H7 (cell line): ENCODE measurements around the gene OTOS. TPM values are rescaled to one million over a fixed set of nuclear protein-coding genes. Genes with fewer than 3 reads are reported as not detected.

Source experiments
- DNase-seq: peaks from one replicate; pipeline ENCODE4 v3.0.0; 2012
- H3K27me3 ChIP-seq: 2 replicates; pipeline ENCODE4 v1.6.0; 2011; ENCODE audit warnings: mild to moderate bottlenecking, low read length; ENCODE audit not compliant: control insufficient read depth, insufficient read depth
- H3K36me3 ChIP-seq: replicated peaks from 2 replicates; pipeline ENCODE4 v1.5.1; 2011; ENCODE audit warnings: low read length; ENCODE audit not compliant: control insufficient read depth, insufficient read depth
- H3K4me3 ChIP-seq: 2 replicates; pipeline ENCODE4 v1.5.1; 2011; ENCODE audit warnings: low read depth, mild to moderate bottlenecking, control low read depth, low read length, moderate library complexity; ENCODE audit not compliant: insufficient read depth
- total RNA-seq: library from RNA; depleted of rRNA; stranded (reverse); fragments of >200 nt; shearing (Covaris generic); gene quantifications from 2 replicates; pipeline ENCODE4 v1.2.3, GENCODE V29; 2014

The OTOS gene
- total RNA-seq, 1 experiment from 2014 or later, result not detected

- peak; percentile 98 for DNase-seq
- no peaks in the 10 kb centered on the region for H3K27me3 ChIP-seq
- no peaks in the 10 kb centered on the region for H3K36me3 ChIP-seq
- H3K4me3 ChIP-seq, result no peak overlapping the region
These were observed 9.7 kb upstream of the OTOS start for GRCh38 chr2:240149943-240150784.

GRCh38 chr2:240147911-240148587, 7.6 kb upstream of the OTOS start:
- Histone ChIP-seq H3K36me3 (no peaks in the 10 kb centered on the region), H3K27me3 (no peaks in the 10 kb centered on the region), H3K4me3 (no peak overlapping the region)
- DNase-seq, result no peak

DNA sequence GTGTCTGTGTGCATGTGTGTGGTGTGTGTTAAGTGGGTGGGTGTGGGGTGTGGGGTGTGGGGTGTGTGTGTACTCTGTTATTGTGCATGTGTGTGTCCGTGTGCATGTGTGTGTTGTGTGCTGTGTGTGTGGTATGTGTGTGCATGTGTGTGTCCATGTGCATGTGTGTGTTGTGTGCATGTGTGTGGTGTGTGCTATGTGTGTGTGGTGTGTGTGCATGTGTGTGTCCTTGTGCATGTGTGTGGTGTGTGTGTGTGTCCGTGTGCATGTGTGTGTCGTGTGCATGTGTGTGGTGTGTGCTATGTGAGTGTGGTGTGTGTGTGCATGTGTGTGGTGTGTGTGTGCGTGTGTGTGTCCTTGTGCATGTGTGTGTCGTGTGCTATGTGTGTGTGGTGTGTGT, 6.9 kb upstream of the OTOS start:
- no peaks in the 10 kb centered on the region for H3K36me3 ChIP-seq
- no peak for DNase-seq

DNA sequence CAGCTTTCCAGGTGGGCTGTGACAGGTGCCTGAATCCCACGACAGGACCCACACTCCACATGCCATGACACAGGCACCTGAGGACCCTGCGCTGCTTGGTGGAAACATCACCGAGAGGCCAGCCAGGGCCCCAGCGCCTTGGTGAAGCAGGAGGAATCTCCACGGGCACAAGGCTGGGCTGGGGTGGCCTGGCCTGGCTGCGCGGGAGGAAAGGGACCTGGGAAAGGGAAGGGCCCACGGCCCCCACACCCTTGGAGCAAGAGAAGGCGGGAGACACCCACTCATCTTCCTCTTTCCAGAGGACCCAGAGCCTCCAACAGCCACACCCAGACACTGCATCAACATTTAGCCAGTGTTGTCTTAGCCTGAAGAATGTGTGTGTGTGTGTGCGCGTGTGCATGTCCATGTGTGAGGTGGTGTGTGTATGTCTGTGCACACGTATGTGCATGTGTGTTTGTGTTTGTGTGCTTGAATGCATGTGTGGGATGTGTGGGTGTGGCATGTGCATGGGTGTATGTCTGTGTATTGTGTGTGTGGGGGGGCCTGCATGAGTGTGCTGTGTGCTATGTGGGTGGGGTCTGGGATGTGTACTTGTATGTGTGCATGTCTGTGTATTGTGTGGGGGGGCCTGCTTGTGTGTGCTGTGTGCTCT, 6.3 kb upstream of the OTOS start:
- Histone ChIP-seq H3K27me3 (no peaks in the 10 kb centered on the region), H3K4me3 (no peak overlapping the region), H3K36me3 (no peaks in the 10 kb centered on the region)
- no peak for DNase-seq

More for the DNA sequence above, 6.9 kb upstream of the OTOS start:
- Histone ChIP-seq H3K4me3 (no peak overlapping the region), H3K27me3 (no peaks in the 10 kb centered on the region)

DNA sequence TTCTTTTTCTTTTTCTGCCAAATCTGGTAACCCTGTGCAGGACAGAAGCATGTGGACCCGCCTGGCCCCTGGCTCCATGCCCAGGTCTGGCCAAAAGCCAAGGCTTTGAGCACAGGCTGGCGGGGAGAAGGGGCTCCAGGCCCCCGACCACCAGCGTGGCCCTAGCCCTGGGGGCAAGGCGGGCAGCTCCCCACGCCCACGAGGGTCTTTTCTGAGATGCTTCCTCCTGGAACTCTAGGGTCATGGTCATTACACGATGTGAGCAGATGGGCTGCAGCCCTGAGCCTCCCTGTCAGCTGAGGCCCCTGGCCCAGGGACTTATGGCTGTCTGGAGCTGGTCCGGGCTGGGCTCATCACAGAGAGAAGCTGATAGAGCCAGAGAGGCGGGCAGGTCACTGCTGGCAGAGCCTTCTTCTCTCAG, 5.7 kb upstream of the OTOS start:
- no peak for DNase-seq
- Histone ChIP-seq H3K27me3 (no peaks in the 10 kb centered on the region), H3K36me3 (no peaks in the 10 kb centered on the region), H3K4me3 (no peak overlapping the region)

DNA sequence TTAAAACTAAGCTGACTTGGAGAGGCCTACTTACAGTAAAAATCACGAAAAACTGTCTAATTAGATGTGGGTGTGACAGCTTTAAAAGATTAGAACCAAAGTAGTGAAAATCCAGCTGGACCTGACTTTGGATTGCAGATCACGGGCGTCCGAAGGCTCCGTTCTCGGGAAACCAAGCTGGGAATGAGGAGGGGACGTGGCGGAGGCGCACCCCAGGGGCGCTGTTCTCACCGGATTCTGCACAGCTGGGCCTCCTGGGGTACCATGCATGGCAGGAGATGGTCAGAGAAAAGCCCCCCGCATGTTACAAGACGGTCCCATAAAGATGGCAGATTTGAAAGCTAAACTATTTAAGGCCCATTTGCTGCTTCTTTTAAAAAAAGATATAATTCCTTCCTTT, 5.0 kb upstream of the OTOS start:
- no peak overlapping the region for H3K4me3 ChIP-seq

GRCh38 chr2:240144649-240145261, 4.3 kb upstream of the OTOS start:
- no peak for DNase-seq
- Histone ChIP-seq H3K36me3 (no peaks in the 10 kb centered on the region), H3K27me3 (no peaks in the 10 kb centered on the region), H3K4me3 (no peak overlapping the region)

More for the DNA sequence above, 5.0 kb upstream of the OTOS start:
- Histone ChIP-seq H3K36me3 (no peaks in the 10 kb centered on the region), H3K27me3 (no peaks in the 10 kb centered on the region)
- DNase-seq, result no peak

- no peak overlapping the region for H3K4me3 ChIP-seq
- H3K36me3 ChIP-seq, result no peaks in the 10 kb centered on the region
- H3K27me3 ChIP-seq, result no peaks in the 10 kb centered on the region
- peak; percentile 96 for DNase-seq
These were observed 3.6 kb upstream of the OTOS start for GRCh38 chr2:240143801-240144648.

GRCh38 chr2:240143276-240143675, 2.8 kb upstream of the OTOS start:
- Histone ChIP-seq H3K36me3 (no peaks in the 10 kb centered on the region), H3K27me3 (no peaks in the 10 kb centered on the region), H3K4me3 (no peak overlapping the region)
- no peak for DNase-seq

DNA sequence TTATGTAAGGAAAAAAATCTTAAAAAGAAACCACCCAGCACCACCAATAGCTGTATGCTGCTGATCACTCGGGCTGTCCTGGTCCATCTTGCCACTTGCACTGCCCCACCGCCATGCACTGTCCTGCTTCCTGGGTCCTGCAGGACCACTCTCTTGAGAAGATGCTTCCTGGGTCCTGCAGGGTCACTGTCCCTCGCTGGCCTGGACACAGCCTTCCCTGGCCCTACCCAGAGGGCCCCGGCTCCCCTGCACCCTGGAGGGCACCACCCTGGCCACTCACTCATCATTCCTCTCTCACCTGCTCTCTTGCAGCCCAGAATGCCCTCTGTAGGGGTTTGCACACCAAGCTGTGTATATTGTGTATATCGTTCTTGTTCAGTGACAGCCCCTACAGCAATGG, 2.4 kb upstream of the OTOS start:
- no peaks in the 10 kb centered on the region for H3K27me3 ChIP-seq
- no peak overlapping the region for H3K4me3 ChIP-seq
- DNase-seq, result no peak
- H3K36me3 ChIP-seq, result no peaks in the 10 kb centered on the region

GRCh38 chr2:240142256-240142775, 1.9 kb upstream of the OTOS start:
- DNase-seq, result no peak
- no peaks in the 10 kb centered on the region; the same call in 1 of the 2 replicates for H3K27me3 ChIP-seq
- no peak overlapping the region for H3K4me3 ChIP-seq
- H3K36me3 ChIP-seq, result no peaks in the 10 kb centered on the region

GRCh38 chr2:240141736-240142135, 1.3 kb upstream of the OTOS start:
- peaks cover 4% of the 10 kb centered on the region; the same call in 1 of the 2 replicates for H3K27me3 ChIP-seq
- no peak overlapping the region for H3K4me3 ChIP-seq
- DNase-seq, result no peak
- H3K36me3 ChIP-seq, result no peaks in the 10 kb centered on the region

GRCh38 chr2:240140920-240141319, 462 bp upstream of the OTOS start:
- H3K27me3 ChIP-seq, result peaks cover 5% of the 10 kb centered on the region; the same call in 1 of the 2 replicates
- DNase-seq, result no peak
- no peak overlapping the region for H3K4me3 ChIP-seq
- no peaks in the 10 kb centered on the region for H3K36me3 ChIP-seq
